Dedifferentiated amniotic fluid mesenchymal stem cell (primary cell): ENCODE data around the gene RGS6.

Experiments used
- DNase-seq: peaks from one replicate; pipeline ENCODE4 v3.0.0-alpha.2; 2016; ENCODE audit errors: extremely low spot score

Gene RGS6

GRCh38 chr14:72014486-72014885 is 82.3 kb downstream of the RGS6 start:
- DNase-seq, result no peak

- DNase-seq, result no peak
Measured at GRCh38 chr14:72017290-72017689, 85.1 kb downstream of the RGS6 start.

DNA sequence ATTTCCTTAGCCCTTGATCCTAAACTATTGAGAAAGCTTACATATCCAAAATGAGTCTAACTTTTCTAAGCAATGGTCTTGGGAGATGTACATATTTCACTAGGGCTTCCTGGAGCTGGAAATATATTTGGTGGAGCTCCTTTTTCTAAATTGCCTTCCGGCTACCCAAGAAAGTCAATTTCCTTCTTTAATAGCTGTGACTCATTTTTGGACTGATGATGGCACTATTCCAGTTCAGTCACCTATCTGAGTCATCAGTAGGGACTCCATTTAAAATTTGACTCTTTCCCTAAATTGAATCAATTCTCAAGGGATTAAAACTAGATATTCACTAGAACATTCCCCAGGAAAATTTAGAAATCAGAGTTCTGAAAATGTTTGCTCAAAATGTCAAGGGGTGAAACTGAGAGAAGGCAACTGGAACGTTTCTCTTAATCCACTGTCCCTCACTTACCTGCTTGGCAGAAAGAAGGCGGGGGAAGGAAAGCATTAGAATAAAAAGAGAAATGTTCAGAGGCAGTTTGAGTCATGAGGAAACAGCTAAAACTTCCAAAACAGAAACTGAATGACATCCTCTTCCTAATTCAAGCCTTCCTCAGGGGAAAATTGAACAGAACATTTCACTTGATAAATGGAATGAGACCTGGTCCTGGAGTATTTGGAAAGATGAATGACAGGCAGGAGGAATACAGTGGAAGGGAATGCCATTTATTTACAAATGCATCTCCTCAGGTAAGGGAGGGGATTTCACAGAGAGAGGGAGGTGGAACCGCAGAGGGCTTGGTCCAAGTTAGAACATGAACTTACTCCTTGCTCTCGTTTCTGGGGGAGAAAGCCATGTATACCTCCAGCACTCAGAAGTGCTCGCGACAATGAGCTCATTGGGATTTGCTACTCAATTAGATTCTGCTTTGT is 91.2 kb downstream of the RGS6 start:
- no peak for DNase-seq

DNA sequence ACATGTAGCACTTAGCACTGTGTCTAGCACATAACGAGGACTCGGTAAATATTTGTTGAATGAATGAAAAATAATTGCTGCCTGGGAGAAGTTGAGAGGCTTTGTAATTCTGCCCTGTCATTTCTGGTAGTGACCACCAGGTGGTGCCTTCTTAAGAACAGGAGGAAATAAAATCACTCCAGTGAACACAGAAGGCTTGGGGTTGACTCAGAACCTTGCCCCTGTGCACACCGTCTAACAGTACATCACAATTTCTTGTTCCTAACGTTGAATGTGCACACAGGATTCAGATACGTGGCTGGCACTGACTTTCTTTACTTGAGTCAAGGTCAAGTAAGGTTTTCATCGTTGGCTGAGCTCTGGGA is 91.8 kb downstream of the RGS6 start:
- DNase-seq, result no peak

DNA sequence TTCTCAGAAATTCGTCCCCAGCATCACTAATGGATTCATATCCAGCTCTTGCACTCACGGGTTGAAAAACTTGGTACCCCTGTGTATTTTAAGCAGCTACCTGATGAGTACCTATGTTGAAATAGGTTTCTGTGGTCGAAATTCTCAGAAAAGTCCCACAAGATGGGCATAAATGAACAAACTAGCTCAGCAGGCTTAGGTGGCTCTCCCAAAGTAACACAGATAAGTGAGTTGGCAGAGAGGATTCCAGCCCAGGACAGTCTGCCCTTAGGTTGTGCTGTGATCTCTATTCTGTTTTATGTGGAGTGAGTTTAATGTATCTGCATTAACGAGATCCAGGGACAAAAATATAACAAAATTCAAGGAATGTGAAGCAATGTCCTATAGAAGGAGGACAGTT is 92.3 kb downstream of the RGS6 start:
- DNase-seq, result no peak

DNA sequence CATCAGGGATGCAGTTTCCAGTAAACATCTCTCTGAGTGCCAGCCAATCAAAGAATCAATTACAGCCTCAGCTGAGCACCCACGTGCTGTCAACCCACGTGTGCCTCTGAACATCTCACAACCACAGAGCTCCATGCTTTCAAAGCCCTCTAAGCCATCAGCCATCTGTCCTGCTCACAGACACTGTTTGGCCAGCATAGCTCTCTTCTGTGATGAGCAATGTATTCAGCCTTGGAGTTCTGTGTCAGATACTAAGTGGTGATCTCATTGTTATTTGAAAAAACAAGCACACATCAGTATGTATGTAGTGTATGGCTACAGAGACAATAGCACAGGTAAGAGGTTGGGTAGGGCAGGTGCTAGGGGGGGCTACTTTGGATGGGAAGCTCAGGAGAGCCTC is 94.3 kb downstream of the RGS6 start:
- DNase-seq, result no peak

DNA sequence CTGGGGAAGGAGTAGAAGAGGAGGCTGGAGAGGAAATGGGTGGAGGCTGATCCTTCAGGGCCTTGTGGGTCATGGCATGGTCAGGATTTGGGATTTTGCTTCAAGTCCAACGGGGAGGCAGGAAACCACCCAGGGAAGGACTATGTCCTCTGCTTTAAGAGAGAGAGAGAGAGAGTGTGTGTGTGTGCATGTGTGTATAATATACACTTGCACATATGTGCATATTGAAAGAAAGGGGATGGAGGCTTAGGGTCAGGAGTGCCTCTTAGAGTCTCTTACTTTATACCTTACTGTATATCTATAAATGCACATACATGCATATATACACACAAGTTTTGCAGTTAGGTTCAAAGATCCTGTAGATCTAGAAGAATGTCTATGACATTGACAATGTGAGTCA is 94.8 kb downstream of the RGS6 start:
- no peak for DNase-seq

DNA sequence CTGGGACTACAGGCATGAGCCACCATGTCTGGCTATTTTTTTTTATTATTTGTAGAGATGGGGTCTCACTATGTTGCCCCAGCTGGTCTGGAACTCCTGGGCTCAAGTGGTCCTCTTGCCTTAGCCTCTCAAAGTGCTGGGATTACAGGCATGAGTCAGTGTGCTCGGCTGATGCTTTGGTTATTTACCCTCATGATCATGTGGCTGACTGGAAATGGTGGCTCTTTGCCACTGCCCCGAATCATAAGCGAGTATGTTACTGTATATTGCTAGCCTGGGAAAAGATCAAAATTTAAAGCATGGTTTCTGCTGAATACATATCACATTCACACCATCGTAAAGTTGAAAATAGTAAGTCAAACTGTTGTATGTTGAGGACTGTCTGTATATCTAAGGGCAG is 101.1 kb downstream of the RGS6 start:
- no peak for DNase-seq

DNA sequence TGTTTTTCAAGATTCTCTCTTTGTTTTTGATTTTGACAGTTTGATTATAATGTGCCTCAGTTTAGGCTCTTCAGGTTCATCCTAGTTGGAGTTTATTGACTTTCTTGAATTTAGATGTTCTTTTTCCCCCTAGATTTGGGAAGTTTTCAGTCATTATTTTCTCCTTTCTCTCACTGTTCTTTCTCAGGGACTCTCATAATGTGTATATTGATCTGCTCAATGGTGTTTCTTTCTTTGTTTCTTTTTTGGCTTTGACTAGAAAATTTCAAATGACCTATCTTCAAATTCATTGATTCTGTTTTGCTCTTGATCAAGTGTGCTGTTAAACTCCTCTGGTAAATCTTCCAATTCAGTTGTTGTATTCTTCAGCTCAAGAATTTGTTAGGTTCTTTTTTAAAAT is 108.3 kb downstream of the RGS6 start:
- no peak for DNase-seq

DNA sequence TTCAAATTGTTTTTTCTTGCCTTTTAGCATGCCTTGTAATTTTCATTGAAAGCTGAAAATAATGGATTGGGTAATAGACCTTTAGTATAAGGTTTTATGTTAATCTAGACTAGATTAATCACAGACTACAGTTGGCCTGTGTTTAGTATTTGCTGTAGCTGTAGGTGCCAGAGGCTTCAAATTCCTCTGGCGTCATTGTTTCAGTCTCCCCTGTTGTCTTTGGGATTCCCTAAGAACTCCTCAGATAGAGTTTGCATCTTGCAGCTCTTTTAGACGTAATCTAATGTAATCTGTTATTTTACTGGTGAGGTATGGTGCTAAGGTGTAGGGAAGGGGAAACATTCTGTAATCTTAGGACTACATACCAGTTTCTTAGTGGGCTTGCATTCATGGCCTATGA is 113.0 kb downstream of the RGS6 start:
- no peak for DNase-seq

DNA sequence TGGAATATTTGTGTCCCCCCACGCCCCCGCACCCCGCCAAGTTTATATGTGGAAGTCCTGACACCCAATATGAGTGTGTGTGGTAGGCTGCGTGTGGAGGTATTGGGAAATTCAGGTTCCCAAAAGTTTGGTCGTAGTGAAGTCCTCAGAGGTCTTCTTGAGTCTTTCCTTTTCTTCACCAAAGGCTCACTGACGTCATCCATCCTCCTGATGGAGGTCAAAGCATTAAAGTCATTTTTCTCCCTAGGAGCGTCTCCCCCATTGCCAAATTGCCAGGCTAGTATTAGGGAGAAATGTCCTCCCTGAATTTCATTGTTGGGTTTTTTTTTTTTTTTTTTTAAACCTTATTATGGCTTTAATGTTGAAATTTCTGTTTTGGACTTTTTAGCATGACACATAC is 113.7 kb downstream of the RGS6 start:
- DNase-seq, result no peak

DNA sequence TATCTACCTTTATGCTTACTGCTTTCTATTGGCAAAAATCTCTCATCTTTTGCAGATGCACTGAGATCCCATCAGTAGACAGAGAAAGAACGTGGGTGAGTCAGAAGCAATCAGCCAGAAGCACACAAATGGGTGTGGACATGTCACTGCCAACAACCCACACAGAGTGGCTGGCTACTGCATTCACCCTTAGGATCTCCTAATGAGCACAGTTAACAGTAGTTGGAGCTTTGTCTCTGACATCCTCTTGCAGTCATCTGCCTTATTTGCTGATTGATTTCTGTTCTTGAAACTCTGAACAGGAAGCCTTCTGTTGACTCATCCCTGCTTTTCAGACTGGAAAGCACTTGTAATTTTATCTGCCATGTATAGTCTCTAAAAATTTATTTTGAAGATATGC is 117.2 kb downstream of the RGS6 start:
- DNase-seq, result no peak

GRCh38 chr14:72052356-72052755 is 120.1 kb downstream of the RGS6 start:
- DNase-seq, result no peak

- DNase-seq, result no peak
Measured at GRCh38 chr14:72053651-72054050, 121.4 kb downstream of the RGS6 start.

DNA sequence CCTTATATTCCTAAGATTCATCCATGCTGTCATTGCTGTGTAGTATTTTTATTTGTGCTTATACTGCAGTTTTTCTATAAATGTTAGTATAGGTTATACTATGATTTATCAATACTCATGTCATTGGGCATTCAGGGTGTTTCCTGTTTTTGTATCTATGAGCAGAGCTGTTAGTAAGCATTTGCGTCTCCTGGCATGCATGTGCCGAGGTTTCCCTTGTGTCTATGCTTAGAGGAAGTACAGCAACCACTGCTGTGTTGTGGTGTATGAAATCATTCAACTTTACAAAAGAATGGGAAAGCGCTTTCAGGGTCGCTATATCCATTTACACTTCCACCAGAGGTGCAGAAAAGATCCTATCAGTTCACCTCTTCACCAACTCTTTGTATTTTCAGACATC is 122.7 kb downstream of the RGS6 start:
- no peak for DNase-seq

GRCh38 chr14:72057701-72058285 is 125.6 kb downstream of the RGS6 start:
- DNase-seq, result no peak

GRCh38 chr14:72060460-72060859 is 128.2 kb downstream of the RGS6 start:
- DNase-seq, result no peak

DNA sequence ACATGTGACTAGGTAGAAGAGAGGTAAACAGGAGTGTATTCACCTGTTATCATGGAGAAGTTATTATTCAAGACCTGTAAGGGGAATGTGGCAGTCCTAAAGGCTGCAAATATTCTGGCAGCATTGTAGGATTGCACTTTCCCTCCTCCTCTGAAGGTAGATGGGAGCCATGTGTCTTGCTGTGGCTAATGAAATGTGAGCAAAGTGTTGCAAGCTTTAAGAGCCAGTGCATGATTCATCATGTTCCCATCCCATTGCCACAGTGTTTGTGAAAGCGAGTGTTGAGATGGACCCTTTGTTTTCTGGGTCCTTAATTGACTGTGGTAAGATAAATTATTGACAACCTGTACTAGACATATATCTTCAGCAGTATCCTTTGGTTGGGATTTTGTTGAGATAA is 128.7 kb downstream of the RGS6 start:
- no peak for DNase-seq

- DNase-seq, result no peak
Measured at GRCh38 chr14:72061718-72062117, 129.5 kb downstream of the RGS6 start.

GRCh38 chr14:72063761-72064282 is 131.6 kb downstream of the RGS6 start:
- no peak for DNase-seq

- DNase-seq, result no peak
Measured at GRCh38 chr14:72064501-72064900, 132.3 kb downstream of the RGS6 start.

DNA sequence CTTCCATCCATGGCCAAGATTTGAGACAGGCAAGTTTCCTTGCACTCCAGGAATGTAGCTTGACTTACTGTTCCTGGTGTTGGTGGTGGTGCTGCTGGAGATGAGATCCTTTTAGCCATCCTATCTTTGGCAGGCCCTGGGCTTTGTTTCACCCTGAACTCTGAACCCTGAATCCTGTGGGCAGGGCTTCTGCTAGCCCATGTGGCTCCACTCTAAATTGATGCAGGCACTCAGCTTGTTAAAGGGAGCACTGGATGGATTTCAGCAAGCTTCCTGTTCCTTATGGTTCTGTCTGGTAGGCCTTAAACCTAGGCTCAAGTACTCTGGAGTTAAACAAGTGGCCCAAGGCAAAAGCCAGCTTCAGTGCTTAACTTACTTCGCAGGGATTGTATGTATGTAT is 138.2 kb downstream of the RGS6 start:
- no peak for DNase-seq

DNA sequence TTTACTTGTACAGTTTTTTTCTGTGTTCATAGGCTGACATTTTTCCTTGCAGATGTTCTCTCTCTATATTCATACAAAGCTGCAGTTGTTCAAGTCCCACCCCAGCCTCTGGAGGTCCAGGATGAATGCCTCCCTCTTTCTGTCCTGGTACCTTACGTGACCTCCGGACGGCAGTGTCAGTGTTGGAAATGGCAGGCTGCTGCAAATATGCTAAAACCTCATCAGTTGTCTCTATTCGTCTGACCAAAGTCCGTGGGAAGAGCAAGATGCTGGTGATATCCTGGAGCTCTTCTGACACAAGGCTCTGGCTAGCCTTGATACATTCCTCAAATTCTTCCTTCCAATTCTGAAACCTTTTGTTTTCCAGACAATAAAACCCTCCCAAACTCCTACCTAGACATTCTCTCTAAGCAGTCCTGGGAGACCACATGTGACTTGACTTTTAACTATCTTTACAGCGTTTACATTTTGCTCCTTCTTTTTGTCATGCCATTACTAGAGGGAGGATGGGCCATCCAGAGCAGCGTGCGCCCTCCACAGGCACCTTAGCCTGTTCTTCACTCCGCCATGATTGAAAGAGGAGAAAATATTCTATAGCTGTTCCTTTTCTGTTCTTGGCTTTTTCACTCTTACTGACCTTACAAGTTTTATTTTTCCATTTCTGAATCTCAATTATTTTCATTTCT is 143.6 kb downstream of the RGS6 start:
- no peak for DNase-seq
